ENCODE data around the gene PTPRD. TPM values are rescaled to one million over a fixed set of nuclear protein-coding genes. Genes with fewer than 3 reads are reported as not detected.

Gene PTPRD
- total and polyA plus RNA-seq, 10 donors, result 0.08 to 11.7 (median 2.9) TPM

DNA sequence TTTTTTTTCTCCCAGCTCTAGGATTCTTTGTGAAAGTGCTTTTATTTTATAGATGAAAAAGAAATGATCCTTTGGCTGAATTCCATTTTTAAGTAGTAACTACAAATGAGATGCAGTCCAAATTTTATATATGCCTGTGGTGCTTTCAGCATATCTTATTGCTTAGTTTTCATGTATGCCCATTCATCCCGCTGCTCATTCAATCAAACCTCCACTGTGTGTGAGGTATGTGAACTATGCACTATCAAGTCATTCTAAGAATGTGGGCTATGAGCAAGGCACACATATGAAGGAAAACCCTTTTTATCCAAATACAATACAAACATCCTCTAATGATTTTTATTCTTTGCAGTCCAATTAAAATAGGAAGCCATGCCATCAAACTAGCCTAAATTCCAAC is 1744.2 kb downstream of the PTPRD start:
- Histone ChIP-seq H3K4me1 (no peaks in the 10 kb centered on the region), H3K27ac (no peak overlapping the region), H3K27me3 (replicated peaks in 1 of 7) (no peaks in the 10 kb centered on the region), H3K4me3 (no peak overlapping the region), H3K36me3 (no peaks in the 10 kb centered on the region), H3K9me3 (no peaks in the 10 kb centered on the region)
- DNase-seq, result no peak
- intact Hi-C loops (cut with DNase I; ENCODE audit: low total_unique reads), result no loop called here
- TF ChIP-seq, protein P1, sequence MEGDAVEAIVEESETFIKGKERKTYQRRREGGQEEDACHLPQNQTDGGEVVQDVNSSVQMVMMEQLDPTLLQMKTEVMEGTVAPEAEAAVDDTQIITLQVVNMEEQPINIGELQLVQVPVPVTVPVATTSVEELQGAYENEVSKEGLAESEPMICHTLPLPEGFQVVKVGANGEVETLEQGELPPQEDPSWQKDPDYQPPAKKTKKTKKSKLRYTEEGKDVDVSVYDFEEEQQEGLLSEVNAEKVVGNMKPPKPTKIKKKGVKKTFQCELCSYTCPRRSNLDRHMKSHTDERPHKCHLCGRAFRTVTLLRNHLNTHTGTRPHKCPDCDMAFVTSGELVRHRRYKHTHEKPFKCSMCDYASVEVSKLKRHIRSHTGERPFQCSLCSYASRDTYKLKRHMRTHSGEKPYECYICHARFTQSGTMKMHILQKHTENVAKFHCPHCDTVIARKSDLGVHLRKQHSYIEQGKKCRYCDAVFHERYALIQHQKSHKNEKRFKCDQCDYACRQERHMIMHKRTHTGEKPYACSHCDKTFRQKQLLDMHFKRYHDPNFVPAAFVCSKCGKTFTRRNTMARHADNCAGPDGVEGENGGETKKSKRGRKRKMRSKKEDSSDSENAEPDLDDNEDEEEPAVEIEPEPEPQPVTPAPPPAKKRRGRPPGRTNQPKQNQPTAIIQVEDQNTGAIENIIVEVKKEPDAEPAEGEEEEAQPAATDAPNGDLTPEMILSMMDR (IDR thresholded peaks at IDR 0.05 in 8 of 11, conservative IDR thresholded peaks at IDR 0.05 in 3 of 11), result no peak
- TF ChIP-seq POLR2A (IDR thresholded peaks at IDR 0.05) (no peak), POLR2AphosphoS5 (IDR thresholded peaks at IDR 0.05) (no peak)
- WGBS, 5 donors, result 81 to 96% (median 86%) methylated on average over 1 of the region's 1 CpG

DNA sequence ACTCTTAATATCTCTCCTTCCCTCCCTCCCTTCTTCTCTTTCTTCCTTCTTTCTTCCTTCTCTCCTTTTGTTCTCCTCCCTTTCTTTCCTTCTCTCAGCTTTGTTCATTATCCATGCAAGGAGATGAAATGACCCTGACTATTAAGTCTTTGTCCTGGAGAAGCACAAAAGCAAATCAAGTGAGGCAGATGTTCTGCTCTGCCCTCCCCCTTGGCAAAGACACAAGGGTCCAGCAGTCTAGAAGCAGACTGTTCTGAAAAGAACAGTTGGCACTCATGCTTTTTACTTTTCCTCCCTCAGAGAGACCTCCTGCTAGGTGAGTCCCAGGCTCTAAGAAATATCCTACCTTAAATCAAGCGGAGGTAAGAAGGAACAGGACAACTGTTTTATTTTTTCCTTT is 1745.7 kb downstream of the PTPRD start:
- H3K9me3 ChIP-seq, result no peaks in the 10 kb centered on the region
- DNase-seq, result no peak
- intact Hi-C loops (cut with DNase I; ENCODE audit: low total_unique reads), result no loop called here
- no peak for TF ChIP-seq POLR2AphosphoS5 (IDR thresholded peaks at IDR 0.05)
- TF ChIP-seq, protein P1 (IDR thresholded peaks at IDR 0.05 in 8 of 11, conservative IDR thresholded peaks at IDR 0.05 in 3 of 11), result no peak
- TF ChIP-seq POLR2A (IDR thresholded peaks at IDR 0.05), result no peak
- WGBS, 5 donors, result 85 to 100% (median 93%) methylated on average over 1 of the region's 1 CpG
- H3K27me3 ChIP-seq (replicated peaks in 1 of 7), result no peaks in the 10 kb centered on the region
- H3K27ac ChIP-seq, result no peak overlapping the region
- H3K36me3 ChIP-seq, result no peaks in the 10 kb centered on the region
- no peaks in the 10 kb centered on the region for H3K4me1 ChIP-seq
- no peak overlapping the region for H3K4me3 ChIP-seq

DNA sequence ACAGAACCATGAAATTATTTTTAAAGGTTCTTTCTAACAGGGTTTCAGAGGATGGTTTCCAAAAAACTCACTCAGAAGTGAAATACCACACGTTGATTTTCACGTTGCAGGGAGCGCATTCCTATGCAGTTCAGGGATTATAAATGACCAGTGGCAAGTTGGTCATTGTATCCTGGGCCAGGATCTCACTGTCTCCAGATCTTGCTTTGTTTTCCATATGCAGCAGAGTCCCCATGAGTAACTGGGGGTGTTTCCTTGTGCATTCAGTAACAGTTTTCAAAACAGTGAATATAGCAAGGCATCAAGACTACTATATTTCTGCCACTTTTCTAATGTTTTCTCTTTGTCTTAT is 1748.3 kb downstream of the PTPRD start:
- Histone ChIP-seq H3K9me3 (no peaks in the 10 kb centered on the region), H3K27me3 (replicated peaks in 1 of 7) (peaks cover 0 to under 1% (median 0%) of the 10 kb centered on the region in 7 donors), H3K4me1 (no peaks in the 10 kb centered on the region), H3K36me3 (no peaks in the 10 kb centered on the region), H3K27ac (no peak overlapping the region), H3K4me3 (no peak overlapping the region)
- no peak for DNase-seq
- TF ChIP-seq POLR2A (IDR thresholded peaks at IDR 0.05) (no peak), POLR2AphosphoS5 (IDR thresholded peaks at IDR 0.05) (no peak)
- TF ChIP-seq, protein P1 (IDR thresholded peaks at IDR 0.05 in 8 of 11, conservative IDR thresholded peaks at IDR 0.05 in 3 of 11), result no peak
- WGBS, 5 donors, result 69 to 88% (median 77%) methylated on average over 3 of the region's 3 CpGs
- intact Hi-C loops (cut with DNase I; ENCODE audit: low total_unique reads), result no loop called here

DNA sequence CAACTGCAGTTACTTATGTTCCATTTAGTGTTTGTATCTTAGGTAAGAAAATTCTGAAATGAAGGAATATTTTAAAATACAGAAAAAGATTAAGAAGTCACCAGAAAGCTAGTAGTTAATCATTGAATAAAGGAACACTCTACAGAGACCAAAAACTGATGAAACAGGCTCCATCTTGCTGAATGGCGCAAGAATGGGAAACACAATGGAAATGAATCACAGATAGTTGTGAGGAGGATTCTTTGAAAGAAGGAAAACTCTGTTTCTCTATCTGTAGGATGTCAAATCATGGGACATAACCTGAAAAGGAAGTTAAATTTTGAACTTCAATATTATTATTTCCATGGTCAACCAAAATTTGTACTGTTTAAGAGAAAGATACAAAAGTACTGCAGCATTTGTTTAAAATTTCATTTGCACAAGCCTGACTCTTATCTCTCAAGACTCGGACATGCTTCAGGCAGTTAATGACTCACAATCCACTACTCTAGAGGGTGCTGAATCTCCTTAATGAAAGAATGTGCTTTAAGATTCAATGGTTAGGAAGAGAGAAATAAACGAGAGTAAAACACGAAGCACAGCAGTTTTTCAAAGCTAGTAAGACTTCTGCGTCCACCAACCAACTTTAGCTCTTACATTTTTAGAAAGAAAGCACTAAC is 1748.8 kb downstream of the PTPRD start:
- no peaks in the 10 kb centered on the region for H3K4me1 ChIP-seq
- no peak overlapping the region for H3K27ac ChIP-seq
- no peaks in the 10 kb centered on the region for H3K36me3 ChIP-seq
- peaks cover 0 to 6% (median 0%) of the 10 kb centered on the region in 7 donors for H3K27me3 ChIP-seq (replicated peaks in 1 of 7)
- no peak for TF ChIP-seq POLR2A (IDR thresholded peaks at IDR 0.05)
- TF ChIP-seq, protein P1 (IDR thresholded peaks at IDR 0.05 in 8 of 11, conservative IDR thresholded peaks at IDR 0.05 in 3 of 11), result no peak
- no peak for TF ChIP-seq POLR2AphosphoS5 (IDR thresholded peaks at IDR 0.05)
- H3K4me3 ChIP-seq, result no peak overlapping the region
- intact Hi-C loops (cut with DNase I; ENCODE audit: low total_unique reads), result no loop called here
- no peaks in the 10 kb centered on the region for H3K9me3 ChIP-seq
- WGBS, 5 donors, result 76 to 91% (median 86%) methylated on average over 5 of the region's 5 CpGs
- no peak for DNase-seq
